Suprapubic skin (tissue), 4 donors: Measurements from ENCODE around the gene ARHGAP4. TPM values are rescaled to one million over a fixed set of nuclear protein-coding genes. Genes with fewer than 3 reads are reported as not detected.

Source experiments
- DNase-seq, 2 donors: peaks; one replicate each; pipeline ENCODE4 v3.0.0-alpha.2; 2019; ENCODE audit warnings: low spot score in 2 of 2
- H3K27ac ChIP-seq: fragments of 200-600 bp; sonication (generic); one replicate; pipeline ENCODE4 v1.5.1; 2019
- H3K27me3 ChIP-seq: fragments of 200-600 bp; sonication (generic); one replicate; pipeline ENCODE4 v1.5.1; 2019
- H3K36me3 ChIP-seq: fragments of 200-600 bp; sonication (generic); one replicate; pipeline ENCODE4 v1.5.1; 2019
- H3K4me1 ChIP-seq: fragments of 200-600 bp; sonication (generic); one replicate; pipeline ENCODE4 v1.5.1; 2019
- H3K4me3 ChIP-seq: fragments of 200-600 bp; sonication (generic); one replicate; pipeline ENCODE4 v1.5.1; 2019; ENCODE audit warnings: mild to moderate bottlenecking
- H3K9me3 ChIP-seq: fragments of 200-600 bp; sonication (generic); one replicate; pipeline ENCODE4 v1.5.1; 2019
- EP300 ChIP-seq: sonication (generic); formaldehyde crosslinking; IDR thresholded peaks from one replicate; pipeline ENCODE4 v1.6.1; 2017; ENCODE audit warnings: antibody characterized with exemption
- POLR2A ChIP-seq, 2 donors: fragments of 450-650 bp; IDR thresholded peaks; one replicate each; pipeline ENCODE4 v1.6.1; 2017; ENCODE audit warnings: antibody characterized with exemption in 2 of 2, mild to moderate bottlenecking in 2 of 2, moderate library complexity in 2 of 2
- POLR2AphosphoS5 ChIP-seq, 3 donors: sonication (generic); formaldehyde crosslinking; IDR thresholded peaks; one replicate each; pipeline ENCODE4 v1.6.1; 2017; ENCODE audit warnings: antibody characterized with exemption in 3 of 3
- WGBS: methylation state at CpG from one replicate; pipeline ENCODE4 v1.1.5; 2018; 5-methylcytosine and 5-hydroxymethylcytosine counted together
- total RNA-seq, 4 donors: library from RNA; depleted of rRNA; stranded (reverse); fragments of >200 nt; gene quantifications; one replicate each; pipeline ENCODE4 v1.1.0, GENCODE V29; 2016
- TF ChIP-seq, protein P1 (sequence below), 2 donors: fragments of 200-600 bp in 1 of 2; fragments of 450-650 bp in 1 of 2; sonication (generic) in 1 of 2; IDR thresholded peaks; one replicate each; pipeline ENCODE4 v1.5.1; 2016 to 2019; ENCODE audit warnings: antibody characterized with exemption in 2 of 2, mild to moderate bottlenecking in 1 of 2, moderate library complexity in 1 of 2

ARHGAP4 gene
- total RNA-seq, 4 donors from 2014 or later, result 4.8 to 17.6 (median 9.6) TPM

DNA sequence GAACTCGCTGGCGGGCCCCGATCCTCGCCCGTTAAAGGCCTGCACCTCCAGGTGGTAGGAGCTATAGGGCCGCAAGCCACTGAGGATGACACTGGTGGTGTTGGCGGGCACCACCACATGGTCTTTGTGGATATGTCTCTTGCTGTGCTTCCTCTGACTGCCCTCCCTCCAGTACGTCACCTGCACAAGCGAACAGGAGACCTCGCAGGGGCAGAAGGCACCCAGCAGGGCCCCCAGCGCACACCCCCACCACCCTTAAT is 60.8 kb downstream of the ARHGAP4 start:
- Histone ChIP-seq H3K4me1 (no peaks in the 10 kb centered on the region), H3K27me3 (peaks cover 4% of the 10 kb centered on the region)
- 85% methylated on average over 11 of the region's 11 CpGs for WGBS

DNA sequence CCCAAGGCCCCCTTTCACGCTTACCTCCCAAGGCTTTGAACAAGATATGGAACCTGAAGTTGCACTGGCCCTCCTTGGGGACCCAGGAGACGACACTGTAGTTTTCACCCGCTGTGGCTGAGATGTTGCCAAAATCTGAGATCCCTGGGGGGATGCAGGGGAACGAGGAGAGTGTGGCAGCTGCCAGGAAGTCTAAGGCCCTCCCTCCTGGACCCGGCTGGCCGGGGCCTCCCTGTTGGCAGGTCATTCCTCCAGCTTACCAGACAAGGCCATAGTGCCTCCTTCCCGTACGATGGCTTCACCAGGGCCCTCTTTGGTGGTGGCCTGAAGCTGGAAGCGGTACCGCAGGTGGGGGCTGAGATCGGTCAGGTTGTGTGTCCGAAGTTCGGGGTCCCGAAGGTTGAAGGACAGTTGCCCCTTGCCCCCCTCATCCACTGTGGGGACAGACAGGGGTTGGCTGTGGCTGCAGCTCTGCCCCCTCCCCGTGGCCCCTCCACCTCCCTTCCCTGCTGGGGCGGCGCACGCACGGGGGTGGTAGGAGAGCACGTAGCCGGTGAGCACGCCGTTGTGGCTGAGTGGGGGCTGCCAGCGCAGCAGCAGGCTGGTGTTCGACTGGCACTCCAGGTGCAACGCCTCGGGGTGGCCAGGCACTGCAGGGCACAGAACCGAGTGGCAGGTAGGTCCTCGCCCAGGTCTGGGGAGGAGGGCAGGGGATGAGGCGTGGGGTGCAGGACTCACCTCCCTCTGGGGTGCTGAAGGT is 61.3 kb downstream of the ARHGAP4 start:
- Histone ChIP-seq H3K27me3 (peaks cover 4% of the 10 kb centered on the region), H3K27ac (no peak overlapping the region), H3K4me3 (no peak overlapping the region), H3K36me3 (no peaks in the 10 kb centered on the region), H3K9me3 (no peaks in the 10 kb centered on the region), H3K4me1 (no peaks in the 10 kb centered on the region)
- no peak for DNase-seq
- WGBS, result 92% methylated on average over 19 of the region's 30 CpGs
- TF ChIP-seq POLR2A (IDR thresholded peaks at IDR 0.05) (no peak), EP300 (no peak), POLR2AphosphoS5 (IDR thresholded peaks at IDR 0.05) (no peak)
- TF ChIP-seq, protein P1, sequence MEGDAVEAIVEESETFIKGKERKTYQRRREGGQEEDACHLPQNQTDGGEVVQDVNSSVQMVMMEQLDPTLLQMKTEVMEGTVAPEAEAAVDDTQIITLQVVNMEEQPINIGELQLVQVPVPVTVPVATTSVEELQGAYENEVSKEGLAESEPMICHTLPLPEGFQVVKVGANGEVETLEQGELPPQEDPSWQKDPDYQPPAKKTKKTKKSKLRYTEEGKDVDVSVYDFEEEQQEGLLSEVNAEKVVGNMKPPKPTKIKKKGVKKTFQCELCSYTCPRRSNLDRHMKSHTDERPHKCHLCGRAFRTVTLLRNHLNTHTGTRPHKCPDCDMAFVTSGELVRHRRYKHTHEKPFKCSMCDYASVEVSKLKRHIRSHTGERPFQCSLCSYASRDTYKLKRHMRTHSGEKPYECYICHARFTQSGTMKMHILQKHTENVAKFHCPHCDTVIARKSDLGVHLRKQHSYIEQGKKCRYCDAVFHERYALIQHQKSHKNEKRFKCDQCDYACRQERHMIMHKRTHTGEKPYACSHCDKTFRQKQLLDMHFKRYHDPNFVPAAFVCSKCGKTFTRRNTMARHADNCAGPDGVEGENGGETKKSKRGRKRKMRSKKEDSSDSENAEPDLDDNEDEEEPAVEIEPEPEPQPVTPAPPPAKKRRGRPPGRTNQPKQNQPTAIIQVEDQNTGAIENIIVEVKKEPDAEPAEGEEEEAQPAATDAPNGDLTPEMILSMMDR (IDR thresholded peaks at IDR 0.05), result no peak

More for the DNA sequence above, 60.8 kb downstream of the ARHGAP4 start:
- no peak for DNase-seq
- H3K9me3 ChIP-seq, result no peaks in the 10 kb centered on the region
- TF ChIP-seq, protein P1 (IDR thresholded peaks at IDR 0.05), result no peak
- TF ChIP-seq POLR2AphosphoS5 (IDR thresholded peaks at IDR 0.05), result no peak
- no peak for TF ChIP-seq EP300
- no peak for TF ChIP-seq POLR2A (IDR thresholded peaks at IDR 0.05)
- H3K36me3 ChIP-seq, result no peaks in the 10 kb centered on the region
- no peak overlapping the region for H3K27ac ChIP-seq
- H3K4me3 ChIP-seq, result no peak overlapping the region

DNA sequence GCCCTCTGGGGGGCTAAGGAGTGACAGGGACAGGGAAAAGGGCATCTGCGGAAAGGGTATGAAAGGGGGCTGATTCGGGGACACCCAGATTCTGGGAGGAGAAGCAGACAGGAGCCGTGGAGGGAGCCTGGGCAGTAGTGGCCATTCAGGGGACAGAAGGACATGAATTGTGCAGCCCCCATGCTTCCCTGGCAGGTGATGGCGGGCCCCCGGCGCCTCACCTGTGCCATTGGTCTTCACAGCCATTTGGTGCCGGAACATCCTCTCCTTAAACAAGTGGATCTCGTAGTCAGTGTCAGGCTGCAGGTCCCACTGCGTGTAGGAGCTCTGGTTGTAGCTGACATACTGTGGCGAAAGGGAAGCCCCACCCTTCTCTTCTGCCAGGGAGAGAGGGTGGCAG is 62.0 kb downstream of the ARHGAP4 start:
- Histone ChIP-seq H3K4me1 (no peaks in the 10 kb centered on the region), H3K36me3 (no peaks in the 10 kb centered on the region), H3K4me3 (no peak overlapping the region), H3K9me3 (no peaks in the 10 kb centered on the region), H3K27me3 (peaks cover 4% of the 10 kb centered on the region), H3K27ac (no peak overlapping the region)
- DNase-seq, result no peak
- WGBS, result 82% methylated on average over 6 of the region's 10 CpGs
- no peak for TF ChIP-seq EP300
- TF ChIP-seq POLR2AphosphoS5 (IDR thresholded peaks at IDR 0.05), result no peak
- TF ChIP-seq POLR2A (IDR thresholded peaks at IDR 0.05), result no peak
- TF ChIP-seq, protein P1 (IDR thresholded peaks at IDR 0.05), result no peak

DNA sequence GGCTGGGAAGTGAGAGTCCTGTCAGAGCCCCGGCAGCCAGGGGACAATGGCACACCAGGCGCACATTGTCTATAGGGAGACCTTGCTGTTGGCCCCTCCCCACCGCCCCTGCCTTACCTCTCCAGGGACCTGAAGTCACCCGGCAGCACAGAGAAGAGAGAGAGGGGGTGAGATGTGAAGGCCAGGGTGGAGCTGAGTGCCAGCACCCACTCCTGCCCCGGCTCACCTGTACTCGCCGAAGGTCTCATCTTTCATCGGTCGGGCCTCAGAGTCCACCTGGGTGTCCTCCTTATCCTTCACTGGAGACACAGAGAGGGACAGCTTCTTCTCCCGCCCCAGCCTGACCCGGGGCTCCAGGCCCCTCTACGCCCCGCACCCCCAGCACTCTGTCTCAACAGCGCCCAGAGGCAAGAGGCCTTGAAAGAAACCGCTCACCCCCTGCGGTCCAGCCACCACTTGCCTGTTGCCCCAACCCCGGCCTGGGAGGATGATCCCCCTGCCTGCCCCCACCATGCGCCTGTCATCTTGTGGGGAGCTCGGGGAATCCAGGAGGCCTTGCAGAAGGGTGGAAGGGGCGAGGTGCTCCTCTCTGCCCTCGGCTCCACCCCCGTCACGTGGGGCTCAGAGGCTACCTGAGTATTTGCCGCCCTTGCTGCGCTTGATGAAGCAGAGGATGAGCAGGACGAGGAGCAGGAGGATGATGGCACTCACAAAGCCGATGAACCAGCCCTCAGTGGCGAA is 62.6 kb downstream of the ARHGAP4 start:
- H3K9me3 ChIP-seq, result no peaks in the 10 kb centered on the region
- DNase-seq, result no peak
- no peak overlapping the region for H3K4me3 ChIP-seq
- H3K4me1 ChIP-seq, result no peaks in the 10 kb centered on the region
- no peak overlapping the region for H3K27ac ChIP-seq
- no peaks in the 10 kb centered on the region for H3K36me3 ChIP-seq
- WGBS, result 73% methylated on average over 12 of the region's 28 CpGs
- peaks cover 4% of the 10 kb centered on the region for H3K27me3 ChIP-seq
- TF ChIP-seq EP300, result no peak
- TF ChIP-seq, protein P1 (IDR thresholded peaks at IDR 0.05), result no peak

DNA sequence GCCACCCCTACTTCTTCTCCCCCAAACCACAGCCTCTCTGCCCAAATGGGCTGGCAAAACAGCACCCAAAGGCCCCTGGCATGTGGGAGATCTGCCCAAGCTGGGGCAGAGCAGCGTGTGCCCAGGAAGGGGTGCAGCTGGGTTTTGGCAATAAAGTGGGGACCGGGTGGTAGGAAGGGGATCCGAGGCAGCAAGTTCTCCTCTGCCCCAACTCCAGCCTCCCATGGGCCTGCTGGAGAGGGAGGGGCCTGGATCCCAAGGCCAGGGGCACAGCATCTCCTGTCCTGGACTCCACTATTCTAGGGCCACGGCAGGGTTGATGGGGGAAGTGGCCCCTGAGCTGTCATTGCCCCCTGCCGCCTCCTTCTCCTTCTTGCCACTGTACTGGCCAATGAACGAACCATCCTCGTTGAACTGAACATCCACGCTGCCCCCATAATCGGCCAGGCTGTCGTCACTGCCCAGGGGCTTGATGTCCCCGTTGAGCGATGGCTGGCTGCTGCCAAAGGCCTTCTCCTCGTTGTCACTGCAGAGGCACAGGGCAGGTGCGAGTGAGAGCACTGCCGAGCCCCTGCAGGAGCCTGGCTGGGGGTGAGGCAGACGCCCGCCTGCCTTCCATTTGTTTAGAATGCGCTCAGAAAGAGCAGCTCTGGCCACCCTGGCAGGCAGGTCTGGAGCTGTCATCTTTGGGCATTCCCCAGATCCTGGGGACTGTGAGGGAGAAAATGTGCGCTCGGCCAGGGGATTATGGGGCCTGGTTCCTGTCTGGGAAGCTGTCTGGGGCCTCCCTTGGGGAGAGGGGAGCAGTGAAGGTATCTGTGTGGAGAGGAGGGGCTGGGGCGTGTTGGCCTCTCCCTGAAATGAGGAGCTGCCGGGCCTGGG is 63.5 kb downstream of the ARHGAP4 start:
- Histone ChIP-seq H3K4me3 (no peak overlapping the region), H3K27ac (no peak overlapping the region), H3K9me3 (no peaks in the 10 kb centered on the region), H3K36me3 (no peaks in the 10 kb centered on the region), H3K27me3 (peaks cover 4% of the 10 kb centered on the region), H3K4me1 (no peaks in the 10 kb centered on the region)
- TF ChIP-seq, protein P1 (IDR thresholded peaks at IDR 0.05), result no peak
- TF ChIP-seq EP300, result no peak
- TF ChIP-seq POLR2AphosphoS5 (IDR thresholded peaks at IDR 0.05), result no peak
- no peak for TF ChIP-seq POLR2A (IDR thresholded peaks at IDR 0.05)
- 68% methylated on average over 21 of the region's 22 CpGs for WGBS
- DNase-seq, result no peak
